Measurements from ENCODE around the gene RRAD.
A peak's percentile ranks its signal among the peaks of the same experiment; 100 is the strongest.

The RRAD gene

GRCh38 chr16:66932076-66932475, 6.7 kb upstream of the RRAD start:
- DNase-seq (ENCODE audit: low read depth in 1 of 2, low spot score in 1 of 2): no peak
- Histone ChIP-seq H3K4me3 (replicated peaks; ENCODE audit: insufficient read depth, low read length) (no peak overlapping the region), H3K27ac (replicated peaks) (no peak overlapping the region), H3K27me3 (ENCODE audit: insufficient read depth, poor library complexity, severe bottlenecking) (no peaks in the 10 kb centered on the region)
- TF ChIP-seq REST (IDR thresholded peaks at IDR 0.05; ENCODE audit: insufficient replicate concordance, low read depth) (no peak), SPI1 (IDR thresholded peaks at IDR 0.05; ENCODE audit: borderline replicate concordance, low read depth) (no peak), POLR2AphosphoS5 (IDR thresholded peaks at IDR 0.05; ENCODE audit: low read depth) (no peak), CTCF (IDR thresholded peaks at IDR 0.05; ENCODE audit: insufficient read depth, low read length) (no peak), GABPA (IDR thresholded peaks at IDR 0.05; ENCODE audit: low read depth) (no peak)

- Histone ChIP-seq H3K27me3 (ENCODE audit: insufficient read depth, poor library complexity, severe bottlenecking) (no peaks in the 10 kb centered on the region), H3K4me3 (replicated peaks; ENCODE audit: insufficient read depth, low read length) (no peak overlapping the region), H3K27ac (replicated peaks) (no peak overlapping the region)
- no peak for DNase-seq (ENCODE audit: low read depth in 1 of 2, low spot score in 1 of 2)
- TF ChIP-seq POLR2AphosphoS5 (IDR thresholded peaks at IDR 0.05; ENCODE audit: low read depth) (no peak), CTCF (IDR thresholded peaks at IDR 0.05; ENCODE audit: insufficient read depth, low read length) (no peak), SPI1 (IDR thresholded peaks at IDR 0.05; ENCODE audit: borderline replicate concordance, low read depth) (no peak), REST (IDR thresholded peaks at IDR 0.05; ENCODE audit: insufficient replicate concordance, low read depth) (no peak), GABPA (IDR thresholded peaks at IDR 0.05; ENCODE audit: low read depth) (no peak)
Measured at GRCh38 chr16:66931665-66932064, 6.3 kb upstream of the RRAD start.

- no peak for TF ChIP-seq SPI1 (IDR thresholded peaks at IDR 0.05; ENCODE audit: borderline replicate concordance, low read depth)
- no peak for TF ChIP-seq GABPA (IDR thresholded peaks at IDR 0.05; ENCODE audit: low read depth)
- no peak for TF ChIP-seq REST (IDR thresholded peaks at IDR 0.05; ENCODE audit: insufficient replicate concordance, low read depth)
- no peak for TF ChIP-seq POLR2AphosphoS5 (IDR thresholded peaks at IDR 0.05; ENCODE audit: low read depth)
- no peak for TF ChIP-seq CTCF (IDR thresholded peaks at IDR 0.05; ENCODE audit: insufficient read depth, low read length)
- peak in 1 of 2 experiments; percentile 30 for DNase-seq (ENCODE audit: low read depth in 1 of 2, low spot score in 1 of 2)
- Histone ChIP-seq H3K27me3 (ENCODE audit: insufficient read depth, poor library complexity, severe bottlenecking) (peaks cover 12% of the 10 kb centered on the region), H3K4me3 (replicated peaks; ENCODE audit: insufficient read depth, low read length) (no peak overlapping the region), H3K27ac (replicated peaks) (no peak overlapping the region)
Measured at GRCh38 chr16:66930189-66930588, 4.9 kb upstream of the RRAD start.

All from HL-60 (cell line).